B cell (primary cell): ENCODE data around the gene ZFP1. TPM values are rescaled to one million over a fixed set of nuclear protein-coding genes. Genes with fewer than 3 reads are reported as not detected.

Source experiments
- ATAC-seq: fragments of 200-7000 bp; cut with Tn5 transposase; one replicate; pipeline ENCODE4 v1.10.0; 2021; ENCODE audit warnings: low read depth, mild to moderate bottlenecking, moderate number of reproducible peaks, moderate library complexity
- CTCF ChIA-PET: fragments of 350-600 bp; sonication (Branson Sonifier 250); formaldehyde crosslinking; loops from one replicate; lab custom pipeline; 2021; ENCODE audit warnings: antibody characterized with exemption, inconsistent platforms; lab: Charles Lee
- POLR2A ChIA-PET: fragments of 350-600 bp; sonication (Branson Sonifier 250); formaldehyde crosslinking; loops from one replicate; lab custom pipeline; 2021; ENCODE audit warnings: antibody characterized with exemption; lab: Charles Lee
- DNase-seq: peaks from one replicate; pipeline ENCODE4 v3.0.0; 2013
- H2AFZ ChIP-seq: 2 replicates; pipeline ENCODE4 v1.6.1; 2012; ENCODE audit warnings: mild to moderate bottlenecking, low read depth, low read length; ENCODE audit not compliant: insufficient read depth, poor library complexity, severe bottlenecking
- H3K27ac ChIP-seq, 2 donors: 1 replicate in 1 of 2; 2 replicates in 1 of 2; pipeline ENCODE4 v1.5.1; 2012 to 2013; ENCODE audit warnings: low read length in 2 of 2, mild to moderate bottlenecking in 2 of 2, moderate library complexity in 1 of 2
- H3K27me3 ChIP-seq, 4 experiments: fragments of 200-600 bp in 1 of 4; sonication (generic) in 1 of 4; replicated peaks in 1 of 4; 1 replicate in 2 of 4; 2 replicates in 2 of 4; pipeline versions ENCODE4 v1.6.1 to v1.7.0; 2013 to 2016; ENCODE audit warnings: low read length in 3 of 4, mild to moderate bottlenecking in 2 of 4, mixed read lengths in 1 of 4, moderate library complexity in 1 of 4; ENCODE audit not compliant: insufficient read depth in 4 of 4, control insufficient read depth in 3 of 4; ENCODE audit errors: control extremely low read depth in 1 of 4
- H3K36me3 ChIP-seq, 2 experiments: replicated peaks in 1 of 2; 1 replicate in 1 of 2; 2 replicates in 1 of 2; pipeline versions ENCODE4 v1.6.1 to v1.7.1; 2013; ENCODE audit warnings: low read length in 1 of 2; ENCODE audit not compliant: insufficient read depth in 2 of 2, control insufficient read depth in 1 of 2; ENCODE audit errors: control extremely low read depth in 1 of 2, extremely low read depth in 1 of 2
- H3K4me1 ChIP-seq, 2 donors: fragments of 200-600 bp in 1 of 2; sonication (generic) in 1 of 2; 1 replicate in 1 of 2; 2 replicates in 1 of 2; pipeline versions ENCODE4 v1.5.1 to v1.6.1; 2013 to 2017; ENCODE audit warnings: low read length in 2 of 2; ENCODE audit not compliant: control insufficient read depth in 2 of 2, insufficient read depth in 2 of 2
- H3K4me2 ChIP-seq: replicated peaks from 2 replicates; pipeline ENCODE3; 2012; ENCODE audit warnings: mild to moderate bottlenecking, low read depth, low read length; ENCODE audit not compliant: poor library complexity, severe bottlenecking
- H3K4me3 ChIP-seq, 5 experiments: fragments of 200-600 bp in 1 of 5; sonication (generic) in 1 of 5; 1 replicate in 3 of 5; 2 replicates in 2 of 5; pipeline versions ENCODE4 v1.5.1 to v1.7.0; 2011 to 2016; ENCODE audit warnings: low read length in 4 of 5, mild to moderate bottlenecking in 4 of 5, low read depth in 2 of 5, control low read depth in 1 of 5, moderate library complexity in 1 of 5; ENCODE audit not compliant: insufficient read depth in 1 of 5; ENCODE audit errors: control extremely low read depth in 1 of 5, extremely low read depth in 1 of 5
- H3K79me2 ChIP-seq: fragments of 200-600 bp; sonication (generic); one replicate; pipeline ENCODE4 v1.6.0; 2016; ENCODE audit warnings: low read length; ENCODE audit not compliant: control insufficient read depth, insufficient read depth
- H3K9ac ChIP-seq: fragments of 200-600 bp; sonication (generic); 2 replicates; pipeline ENCODE4 v1.6.1; 2017; ENCODE audit warnings: mild to moderate bottlenecking, low read length, moderate library complexity
- H3K9me3 ChIP-seq, 3 donors: one replicate each; pipeline versions ENCODE4 v1.6.1 to v1.7.1; 2013; ENCODE audit warnings: low read length in 2 of 3; ENCODE audit not compliant: control insufficient read depth in 2 of 3, insufficient read depth in 1 of 3; ENCODE audit errors: control extremely low read depth in 1 of 3
- H4K20me1 ChIP-seq: 2 replicates; pipeline ENCODE4 v1.6.0; 2012; ENCODE audit warnings: mild to moderate bottlenecking, low read length; ENCODE audit not compliant: insufficient read depth, control insufficient read depth, poor library complexity, severe bottlenecking
- H3K27ac Mint-ChIP-seq: one replicate; pipeline ENCODE4 v1.8.0; 2021; ENCODE audit warnings: mixed read lengths
- H3K27me3 Mint-ChIP-seq: one replicate; pipeline ENCODE4 v1.8.0; 2021; ENCODE audit warnings: mixed read lengths
- H3K4me1 Mint-ChIP-seq: one replicate; pipeline ENCODE4 v1.8.0; 2021; ENCODE audit warnings: mixed read lengths
- H3K4me3 Mint-ChIP-seq: one replicate; pipeline ENCODE4 v1.8.0; 2021; ENCODE audit warnings: mixed read lengths
- H3K9me3 Mint-ChIP-seq: one replicate; pipeline ENCODE4 v1.8.0; 2022; ENCODE audit warnings: mixed read lengths; ENCODE audit not compliant: insufficient read depth
- CTCF ChIP-seq: fragments of 200-600 bp; IDR thresholded peaks from one replicate; pipeline ENCODE4 v1.8.0; 2022; ENCODE audit warnings: antibody characterized with exemption, mild to moderate bottlenecking
- EZH2 ChIP-seq: IDR thresholded peaks from 2 replicates; pipeline ENCODE4 v1.6.1; 2012; ENCODE audit warnings: borderline replicate concordance, low read depth, mild to moderate bottlenecking, moderate library complexity, low read length; ENCODE audit not compliant: insufficient read depth, poor library complexity, severe bottlenecking
- WGBS: methylation state at CpG from one replicate; pipeline ENCODE4 v1.1.5; 2013; ENCODE audit warnings: missing lambda C conversion rate; ENCODE audit not compliant: insufficient coverage; 5-methylcytosine and 5-hydroxymethylcytosine counted together
- intact Hi-C: fragments of 100-400 bp; cut with micrococcal nuclease; formaldehyde crosslinking; loops from one replicate; pipeline ENCODE4 v1.10.0; 2022
- polyA plus RNA-seq: library from polyadenylated mRNA; depleted of rRNA; stranded (reverse); fragments of >200 nt; gene quantifications from 2 replicates; pipeline ENCODE4 v1.2.3, GENCODE V29; 2012
- total RNA-seq, 2 donors: library from RNA; stranded (reverse); fragments of 120-200 nt in 1 of 2; gene quantifications; 1 replicate in 1 of 2; 2 replicates in 1 of 2; pipeline versions ENCODE4 v1.2.3 to v1.2.4, GENCODE V29; 2013 to 2022

ZFP1 gene
- total and polyA plus RNA-seq, 2 donors (not counting 1 experiment from before 2014, with no cell fraction given): 3.4 to 13.4 TPM

DNA sequence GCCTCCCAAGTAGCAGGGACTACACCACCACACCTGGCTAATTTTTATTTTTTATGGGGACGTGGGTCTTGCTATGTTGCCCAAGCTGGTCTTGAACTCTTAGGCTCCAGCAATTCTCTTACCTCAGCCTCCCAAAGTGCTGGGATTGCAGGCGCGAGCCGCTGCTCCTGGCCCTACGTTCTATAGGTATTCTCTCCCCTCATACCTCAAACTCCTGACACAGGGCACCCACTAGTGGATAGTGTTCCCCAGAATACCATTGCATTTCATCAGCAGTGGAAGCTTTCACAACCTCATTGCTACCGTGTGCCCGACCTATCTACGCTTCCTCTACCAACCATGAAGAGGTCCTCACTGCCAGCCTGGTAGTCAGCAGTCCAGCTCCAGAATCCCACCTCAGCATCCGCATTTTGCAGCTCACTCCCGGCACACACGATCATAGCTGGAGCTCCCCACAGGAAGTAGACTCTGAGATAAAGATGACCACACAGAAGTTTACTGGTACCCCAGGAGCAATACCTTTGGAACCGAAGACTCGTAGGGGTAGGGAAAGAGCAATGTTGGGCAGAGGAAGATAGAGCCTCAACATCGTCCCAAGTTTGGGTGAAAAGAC lies 49.3 kb downstream of the ZFP1 start:
- Histone ChIP-seq H3K4me2 (no peak overlapping the region), H2AFZ (no peak overlapping the region), H3K9me3 (peaks cover 0 to 7% (median 0%) of the 10 kb centered on the region in 3 donors), H3K27me3 (peaks cover 0 to 53% (median 10%) of the 10 kb centered on the region in 4 experiments), H3K79me2 (no peaks in the 10 kb centered on the region), H3K4me1 (peaks cover 11 to 12% of the 10 kb centered on the region in 2 donors), H4K20me1 (no peaks in the 10 kb centered on the region), H3K9ac (no peak overlapping the region), H3K4me3 (no peak overlapping the region), H3K27ac (no peak overlapping the region), H3K36me3 (no peaks in the 10 kb centered on the region)
- H3K9me3 Mint-ChIP-seq: no peaks in the 10 kb centered on the region
- TF ChIP-seq CTCF (no peak), EZH2 (no peak)
- DNase-seq: no peak
- ChIA-PET POLR2A (no interaction called here), CTCF (interaction anchor here (0.8 to 8.0 kb wide), 13 partner anchors 8 to 1973 kb away, joined by 3 to 96 read pairs (median 10); partner anchors contain the start of gene TMEM170A)
- 57% methylated on average over 8 of the region's 14 CpGs for WGBS
- H3K27me3 Mint-ChIP-seq: peaks cover 42% of the 10 kb centered on the region
- no peak overlapping the region for H3K27ac Mint-ChIP-seq
- intact Hi-C loops: loop anchor here (5.0 kb wide), 1 partner anchor 35 kb away; no protein-coding TSS in a partner anchor
- ATAC-seq: no peak
- peaks cover 10% of the 10 kb centered on the region for H3K4me1 Mint-ChIP-seq
- H3K4me3 Mint-ChIP-seq: no peak overlapping the region

- Histone ChIP-seq H3K4me3 (no peak overlapping the region), H4K20me1 (no peaks in the 10 kb centered on the region), H3K79me2 (no peaks in the 10 kb centered on the region), H3K27me3 (peaks cover 0 to 54% (median 12%) of the 10 kb centered on the region in 4 experiments), H3K36me3 (no peaks in the 10 kb centered on the region), H3K27ac (no peak overlapping the region), H2AFZ (no peak overlapping the region), H3K9ac (no peak overlapping the region), H3K9me3 (peaks cover 0 to 7% (median 0%) of the 10 kb centered on the region in 3 donors), H3K4me1 (peaks cover 11 to 12% of the 10 kb centered on the region in 2 donors), H3K4me2 (no peak overlapping the region)
- H3K4me3 Mint-ChIP-seq: no peak overlapping the region
- ATAC-seq (no peak), DNase-seq (no peak)
- H3K27ac Mint-ChIP-seq: no peak overlapping the region
- peaks cover 37% of the 10 kb centered on the region for H3K27me3 Mint-ChIP-seq
- ChIA-PET POLR2A (no interaction called here), CTCF (interaction anchor here (0.7 to 8.0 kb wide), 20 partner anchors 8 to 1973 kb away, joined by 3 to 96 read pairs (median 8); partner anchors contain the start of genes TMEM170A and ZFP1)
- WGBS: 54% methylated on average over 15 of the region's 18 CpGs
- TF ChIP-seq EZH2 (no peak), CTCF (no peak)
- H3K9me3 Mint-ChIP-seq: no peaks in the 10 kb centered on the region
- H3K4me1 Mint-ChIP-seq: peaks cover 10% of the 10 kb centered on the region
- intact Hi-C loops: loop anchor here (5.0 kb wide), 1 partner anchor 34 kb away; no protein-coding TSS in a partner anchor
Measured at GRCh38 chr16:75198135-75198600, 49.8 kb downstream of the ZFP1 start.
